ENCODE results near the gene VTI1A. TPM values are rescaled to one million over a fixed set of nuclear protein-coding genes. Genes with fewer than 3 reads are reported as not detected.
A peak's percentile ranks its signal among the peaks of the same experiment; 100 is the strongest.

The VTI1A gene
- total RNA-seq, 1 experiment from 2014 or later: 22.0 TPM

DNA sequence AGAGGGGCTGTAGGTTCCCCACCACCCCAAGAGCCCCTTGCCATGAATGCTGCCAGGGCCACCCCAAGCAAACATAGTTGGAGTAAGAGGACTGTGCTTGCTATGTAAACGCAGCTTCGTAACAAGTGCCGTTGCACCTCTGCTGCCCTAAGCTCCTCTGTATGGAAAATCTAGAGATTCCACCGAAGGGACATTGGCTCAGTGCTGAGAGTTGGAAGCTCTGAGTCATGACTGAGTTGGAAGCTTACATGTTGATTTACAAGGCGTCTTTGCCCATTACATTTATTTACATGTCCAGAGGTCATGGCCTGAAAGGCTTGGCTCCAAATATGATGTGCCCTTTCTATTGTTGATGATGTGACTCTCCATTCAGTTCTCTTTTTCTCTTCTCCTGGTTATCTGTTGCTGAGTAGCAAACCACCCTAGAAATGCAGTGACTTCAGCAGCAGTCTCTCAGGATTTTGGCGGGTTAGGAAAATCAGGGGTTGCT lies 270.0 kb downstream of the VTI1A start:
- no peak overlapping the region for H4K91ac ChIP-seq (ENCODE audit: insufficient read length, low read depth, low read length)
- no peaks in the 10 kb centered on the region for H3K9me3 Mint-ChIP-seq
- no peak overlapping the region for H2BK12ac ChIP-seq (ENCODE audit: insufficient read length, low read depth, low read length)
- DNase-seq: no peak
- TF ChIP-seq, protein P1, sequence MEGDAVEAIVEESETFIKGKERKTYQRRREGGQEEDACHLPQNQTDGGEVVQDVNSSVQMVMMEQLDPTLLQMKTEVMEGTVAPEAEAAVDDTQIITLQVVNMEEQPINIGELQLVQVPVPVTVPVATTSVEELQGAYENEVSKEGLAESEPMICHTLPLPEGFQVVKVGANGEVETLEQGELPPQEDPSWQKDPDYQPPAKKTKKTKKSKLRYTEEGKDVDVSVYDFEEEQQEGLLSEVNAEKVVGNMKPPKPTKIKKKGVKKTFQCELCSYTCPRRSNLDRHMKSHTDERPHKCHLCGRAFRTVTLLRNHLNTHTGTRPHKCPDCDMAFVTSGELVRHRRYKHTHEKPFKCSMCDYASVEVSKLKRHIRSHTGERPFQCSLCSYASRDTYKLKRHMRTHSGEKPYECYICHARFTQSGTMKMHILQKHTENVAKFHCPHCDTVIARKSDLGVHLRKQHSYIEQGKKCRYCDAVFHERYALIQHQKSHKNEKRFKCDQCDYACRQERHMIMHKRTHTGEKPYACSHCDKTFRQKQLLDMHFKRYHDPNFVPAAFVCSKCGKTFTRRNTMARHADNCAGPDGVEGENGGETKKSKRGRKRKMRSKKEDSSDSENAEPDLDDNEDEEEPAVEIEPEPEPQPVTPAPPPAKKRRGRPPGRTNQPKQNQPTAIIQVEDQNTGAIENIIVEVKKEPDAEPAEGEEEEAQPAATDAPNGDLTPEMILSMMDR (conservative IDR thresholded peaks at IDR 0.05): no peak
- H3K79me1 ChIP-seq (ENCODE audit: insufficient read depth, low read depth, low read length, poor library complexity, severe bottlenecking): no peaks in the 10 kb centered on the region
- no peak overlapping the region for H2BK120ac ChIP-seq (ENCODE audit: low read depth, low read length, poor library complexity, severe bottlenecking)
- no peak overlapping the region for H2AK5ac ChIP-seq (ENCODE audit: insufficient read length, low read length)
- no peaks in the 10 kb centered on the region for H3K9me3 ChIP-seq (ENCODE audit: control insufficient read depth, low read depth, low read length)
- no peak overlapping the region for H3K23ac ChIP-seq (ENCODE audit: insufficient read length, low read depth, low read length)
- H3K36me3 Mint-ChIP-seq (ENCODE audit: insufficient read depth in 1 of 3, low read depth in 3 of 3): peaks cover 3 to 5% (median 4%) of the 10 kb centered on the region in 3 experiments; a peak in 4 of 7 replicates
- no peak overlapping the region for H3T11ph ChIP-seq (ENCODE audit: low read length)
- H2AFZ ChIP-seq (ENCODE audit: low read length): no peak overlapping the region
- H4K20me1 ChIP-seq (ENCODE audit: control insufficient read depth, insufficient read depth, insufficient read length): no peaks in the 10 kb centered on the region
- no peak overlapping the region for H3K14ac ChIP-seq (ENCODE audit: insufficient read depth, low read length)
- no peak overlapping the region for H3K18ac ChIP-seq (ENCODE audit: insufficient read length, low read depth, low read length)
- no peak overlapping the region for H2BK20ac ChIP-seq (ENCODE audit: low read depth, low read length, poor library complexity, severe bottlenecking)
- H3K27ac ChIP-seq (ENCODE audit: insufficient read length, low read depth, low read length): no peak overlapping the region
- WGBS (ENCODE audit: extremely low coverage, insufficient read length, low lambda C conversion rate): no CpG with 5 or more reads among the region's 6 CpGs
- H3K79me2 ChIP-seq (ENCODE audit: insufficient read depth, low read length): no peaks in the 10 kb centered on the region
- H3K23me2 ChIP-seq (ENCODE audit: insufficient read length, low read depth, low read length, poor library complexity, severe bottlenecking): no peaks in the 10 kb centered on the region
- no peak overlapping the region for H3K56ac ChIP-seq (ENCODE audit: insufficient read length, low read depth, low read length)
- H4K5ac ChIP-seq (ENCODE audit: insufficient read length, low read depth, low read length): no peak overlapping the region
- no peak overlapping the region for H2BK5ac ChIP-seq (ENCODE audit: insufficient read length, low read length)
- H3K27ac Mint-ChIP-seq: peak overlapping the region in 2 of 3 experiments; percentile 15 to 73; a peak in 3 of 7 replicates
- H4K8ac ChIP-seq (replicated peaks; ENCODE audit: insufficient read length, low read depth, low read length): no peak overlapping the region
- H3K4me1 Mint-ChIP-seq: peaks cover 55 to 61% of the 10 kb centered on the region in 2 experiments
- no peak overlapping the region for H3K9ac ChIP-seq (ENCODE audit: extremely low read depth, insufficient read length, low read length)
- H3K4ac ChIP-seq (ENCODE audit: low read depth, low read length): no peak overlapping the region
- no peak overlapping the region for H2BK15ac ChIP-seq (ENCODE audit: low read depth, low read length)
- no peaks in the 10 kb centered on the region for H3K27me3 Mint-ChIP-seq (ENCODE audit: low read depth)
- H3K4me1 ChIP-seq (ENCODE audit: insufficient read depth, low read length): peaks cover 2% of the 10 kb centered on the region; the same call in 1 of the 2 replicates
- H3K27me3 ChIP-seq (ENCODE audit: insufficient read depth, low read length): no peaks in the 10 kb centered on the region
- H3K4me3 Mint-ChIP-seq: no peak overlapping the region
- no peak overlapping the region for H3K4me2 ChIP-seq (ENCODE audit: insufficient read depth, insufficient read length, low read length)

Measured in H9 (cell line).